GM18907 (cell line): ENCODE data around the gene WDR88.
"Not testable (repeated sequence)": the region's sequence is repeated elsewhere in the genome, so short reads cannot be mapped to it uniquely, and the experiment has no call there.

Source experiments
- ATAC-seq: cut with Tn5 transposase; IDR thresholded peaks from one replicate; pipeline ENCODE4 v1.9.1; 2021; ENCODE audit warnings: mild to moderate bottlenecking, moderate library complexity; ENCODE audit not compliant: unreplicated experiment

WDR88 gene

DNA sequence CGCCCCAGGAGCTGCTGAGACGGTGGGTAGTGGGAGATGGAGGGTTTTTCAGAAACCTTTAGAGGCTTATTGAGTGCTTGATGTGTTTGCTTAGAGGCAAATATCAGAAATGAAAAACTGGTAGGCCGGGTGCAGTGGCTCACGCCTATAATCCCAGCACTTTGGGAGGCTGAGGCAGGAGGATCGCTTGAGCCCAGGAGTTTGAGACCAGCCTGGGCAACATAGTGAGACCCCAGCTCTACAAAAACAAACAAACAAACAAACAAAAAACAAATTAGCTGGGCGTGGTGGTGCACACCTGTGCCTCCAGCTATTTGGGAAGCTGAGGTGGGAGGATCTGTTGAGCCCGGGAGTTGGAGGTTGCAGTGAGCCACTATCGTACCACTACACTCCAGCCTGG, 5.2 kb upstream of the WDR88 start:
- not testable (repeated sequence) for ATAC-seq

- no peak for ATAC-seq
Measured at GRCh38 chr19:33129901-33130300, 2.0 kb upstream of the WDR88 start.

- no peak for ATAC-seq
Measured at GRCh38 chr19:33130433-33130832, 1.5 kb upstream of the WDR88 start.

- no peak for ATAC-seq
Measured at GRCh38 chr19:33132425-33132824, 511 bp downstream of the WDR88 start.

GRCh38 chr19:33133438-33134031, 1.6 kb downstream of the WDR88 start:
- ATAC-seq: no peak

DNA sequence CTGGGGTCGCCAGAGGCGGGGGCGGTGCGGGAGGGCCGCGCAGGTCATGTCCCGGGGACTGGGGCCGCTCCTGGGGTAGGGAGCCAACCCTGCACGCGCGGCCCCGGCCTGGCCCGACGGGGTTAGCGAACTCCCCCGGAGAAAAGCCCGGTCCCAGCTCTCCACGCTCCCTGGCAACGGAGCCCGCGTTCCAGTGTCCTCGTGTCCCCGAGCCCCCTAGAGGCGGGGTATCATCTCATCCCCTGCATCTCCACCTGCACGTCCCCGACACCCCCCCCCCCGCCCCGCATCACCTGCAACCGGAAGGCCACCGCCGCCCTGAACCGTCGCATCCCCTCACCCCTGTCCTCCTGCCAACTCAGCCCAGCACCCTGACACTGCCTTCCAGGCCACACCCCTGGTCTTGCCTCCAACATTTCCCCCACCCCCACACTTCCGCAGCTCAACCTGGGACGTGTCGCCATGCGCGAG, 2.7 kb downstream of the WDR88 start:
- no peak for ATAC-seq

- no peak for ATAC-seq
Measured at GRCh38 chr19:33139165-33139564, 7.3 kb downstream of the WDR88 start.

DNA sequence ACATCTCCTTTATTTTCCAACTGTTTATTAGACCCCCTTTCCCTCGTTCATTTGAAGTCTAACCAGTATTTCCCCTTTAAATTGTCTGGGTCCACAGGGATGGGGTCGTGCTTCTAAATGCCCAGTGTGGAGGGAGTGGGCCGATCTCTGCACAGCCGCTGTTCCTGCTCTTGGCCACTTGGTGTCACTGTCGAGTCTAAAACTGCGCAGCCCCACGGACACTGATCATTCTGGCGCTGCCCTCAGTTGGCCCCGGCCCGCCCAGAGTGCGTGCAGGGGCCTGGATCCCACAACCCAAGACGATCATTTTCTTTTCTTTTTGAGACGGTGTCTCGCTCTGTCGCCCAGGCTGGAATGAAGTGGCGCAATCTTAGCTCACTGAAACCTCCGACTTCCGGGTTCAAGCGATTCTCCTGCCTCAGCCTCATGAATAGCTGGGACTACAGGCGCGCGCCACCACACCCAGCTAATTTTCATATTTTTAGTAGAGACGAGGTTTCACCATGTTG, 12.0 kb downstream of the WDR88 start:
- no peak for ATAC-seq

DNA sequence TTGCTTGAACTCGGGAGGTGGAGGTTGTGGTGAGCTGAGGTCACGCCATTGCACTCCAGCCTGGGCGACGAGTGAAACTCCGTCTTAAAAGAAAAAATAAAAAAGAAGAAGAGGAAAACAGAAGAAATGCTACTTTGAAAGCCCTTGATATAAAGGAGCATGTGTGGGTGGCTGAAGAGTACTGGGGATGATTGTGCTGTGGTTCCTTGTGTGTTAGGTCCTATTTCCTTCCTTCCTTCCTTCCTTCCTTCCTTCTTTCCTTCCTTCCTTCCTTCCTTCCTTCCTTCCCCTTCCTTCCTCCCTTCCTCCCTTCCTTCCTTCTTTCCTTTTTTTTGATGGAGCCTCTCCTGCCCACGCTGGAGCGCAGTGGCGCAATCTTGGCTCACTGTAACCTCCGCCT, 14.3 kb downstream of the WDR88 start:
- no peak for ATAC-seq

DNA sequence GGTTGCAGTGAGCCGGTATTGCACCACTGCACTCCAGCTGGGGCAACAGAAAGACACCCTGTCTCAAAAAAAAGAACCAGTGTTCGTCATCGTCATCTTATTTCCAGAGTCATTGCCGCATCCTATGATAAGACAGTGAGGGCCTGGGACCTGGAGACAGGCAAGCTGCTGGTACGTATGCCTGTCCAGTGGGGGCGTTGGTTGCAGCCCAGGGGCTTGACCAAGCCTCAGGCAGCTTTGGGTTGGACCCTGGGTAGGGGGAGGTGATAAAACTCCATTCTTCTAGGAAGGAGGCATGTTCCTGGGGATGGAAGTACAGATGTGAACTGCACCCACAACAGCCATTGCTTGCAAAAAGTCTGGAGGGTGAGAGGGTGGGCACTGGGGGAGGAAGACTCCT, 15.6 kb downstream of the WDR88 start:
- ATAC-seq: no peak

GRCh38 chr19:33150852-33151518, 19.1 kb downstream of the WDR88 start:
- ATAC-seq: no peak

GRCh38 chr19:33152176-33152575, 20.3 kb downstream of the WDR88 start:
- no peak for ATAC-seq

DNA sequence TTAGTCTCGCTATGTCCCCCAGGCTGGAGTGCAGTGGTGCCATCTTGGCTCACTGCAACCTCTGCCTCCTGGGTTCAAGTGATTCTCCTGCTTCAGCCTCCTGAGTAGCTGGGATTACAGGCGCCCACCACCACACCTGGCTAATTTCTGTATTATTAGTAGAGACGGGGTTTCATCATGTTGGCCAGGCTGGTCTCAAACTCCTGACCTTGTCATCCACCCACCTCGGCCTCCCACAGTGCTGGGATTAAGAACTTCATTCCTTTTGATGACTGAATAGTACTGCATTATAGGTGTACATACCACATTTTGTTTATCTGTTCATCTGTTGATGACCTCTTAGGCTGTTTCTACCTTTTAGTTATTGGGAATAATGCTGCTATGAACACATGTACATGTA, 20.7 kb downstream of the WDR88 start:
- not testable (repeated sequence) for ATAC-seq

DNA sequence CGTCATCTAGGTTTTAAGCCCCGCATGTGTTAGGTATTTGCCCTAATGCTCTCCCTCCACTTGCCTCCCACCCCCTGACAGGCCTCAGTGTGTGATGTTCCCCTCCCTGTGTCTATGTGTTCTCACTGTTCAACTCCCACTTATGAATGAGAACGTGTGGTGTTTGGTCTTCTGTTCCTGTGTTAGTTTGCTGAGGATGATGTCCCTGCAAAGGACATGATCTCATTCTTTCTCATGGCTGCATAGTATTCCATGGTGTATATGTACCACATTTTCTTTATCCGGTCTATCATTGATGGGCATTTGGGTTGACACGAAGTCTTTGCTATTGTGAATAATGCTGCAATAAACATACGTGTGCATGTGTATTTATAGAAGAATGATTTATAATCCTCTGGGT, 22.4 kb downstream of the WDR88 start:
- ATAC-seq: not testable (repeated sequence)

GRCh38 chr19:33156334-33156733, 24.4 kb downstream of the WDR88 start:
- ATAC-seq: no peak

DNA sequence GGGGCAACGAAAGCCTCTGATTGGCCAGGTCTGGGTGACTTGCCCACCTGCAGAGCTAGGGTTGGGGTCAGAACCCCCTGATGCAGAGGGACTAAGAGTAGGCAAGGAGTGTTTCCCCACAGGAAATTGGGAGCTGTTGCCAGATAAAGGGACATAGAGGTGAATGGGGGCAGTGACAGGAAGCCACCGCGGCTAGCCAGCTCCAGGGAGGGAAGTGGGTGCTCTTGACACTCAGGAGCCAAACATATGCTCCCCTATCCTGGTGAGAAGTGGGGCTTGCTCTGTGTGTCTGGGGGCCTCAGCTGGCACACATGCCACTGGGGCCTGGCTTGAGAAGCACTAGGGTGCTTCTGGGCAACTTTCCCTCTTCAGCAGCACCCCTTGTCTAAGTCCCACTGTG, 26.0 kb downstream of the WDR88 start:
- ATAC-seq: no peak

DNA sequence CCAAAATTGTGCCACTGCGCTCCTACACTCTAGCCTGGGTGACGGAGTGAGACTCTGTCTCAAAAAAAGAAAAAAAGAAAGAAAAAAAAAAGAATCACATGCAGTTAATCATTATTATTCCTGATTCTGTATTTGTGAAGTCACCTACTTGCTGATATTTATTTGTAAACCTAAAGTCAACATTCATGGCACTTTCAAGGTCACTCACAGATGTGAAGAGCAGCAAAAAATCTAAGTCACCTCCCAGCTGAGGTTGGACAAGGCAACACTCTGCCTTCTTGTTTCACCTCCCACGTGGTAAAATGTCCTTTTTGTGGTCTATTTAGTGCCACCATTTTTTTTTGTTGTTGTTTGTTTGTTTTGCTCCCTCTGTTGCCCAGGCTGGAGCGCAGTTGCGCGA, 26.5 kb downstream of the WDR88 start:
- ATAC-seq: no peak

DNA sequence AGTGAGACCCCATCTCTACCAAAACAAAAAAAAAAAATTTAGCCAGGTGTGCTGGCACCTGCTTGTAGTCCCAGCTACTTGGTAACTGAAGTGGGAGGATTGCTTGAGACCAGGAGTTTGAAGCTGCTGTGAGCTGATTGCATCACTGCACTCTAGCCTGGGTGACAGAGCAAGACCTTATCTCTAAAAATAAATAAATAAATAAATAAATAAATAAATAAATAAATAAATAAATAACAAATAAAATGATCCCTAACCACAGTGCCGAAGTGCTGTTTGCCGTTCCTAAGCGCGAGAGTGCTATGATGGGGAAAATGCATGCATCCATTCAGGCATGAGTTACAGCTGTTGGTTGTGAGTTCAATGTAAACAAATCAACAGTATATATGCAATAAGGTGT, 27.2 kb downstream of the WDR88 start:
- ATAC-seq: no peak

- no peak for ATAC-seq
Measured at GRCh38 chr19:33159893-33160292, 28.0 kb downstream of the WDR88 start.

GRCh38 chr19:33161201-33161600, 29.3 kb downstream of the WDR88 start:
- ATAC-seq: no peak

- no peak for ATAC-seq
Measured at GRCh38 chr19:33163481-33163880, 31.6 kb downstream of the WDR88 start.

DNA sequence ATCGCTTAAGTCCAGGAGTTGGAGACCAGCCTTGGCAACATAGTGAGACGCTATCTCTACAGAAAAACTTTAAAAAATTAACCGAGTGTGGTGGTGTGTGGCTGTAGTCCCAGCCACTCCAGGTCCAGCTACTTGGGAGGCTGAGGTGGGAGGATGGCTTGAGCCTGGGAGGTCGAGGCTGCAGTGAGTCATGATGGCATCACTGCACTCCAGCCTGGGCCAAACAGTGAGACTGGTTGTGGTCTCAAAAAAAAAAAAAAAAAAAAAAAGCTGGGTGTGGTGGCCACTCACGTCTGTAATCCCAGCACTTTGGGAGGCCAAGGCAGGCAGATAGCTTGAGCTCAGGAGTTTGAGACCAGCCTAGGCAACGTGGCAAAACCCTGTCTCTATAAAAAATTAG, 34.1 kb downstream of the WDR88 start:
- ATAC-seq: not testable (repeated sequence)

DNA sequence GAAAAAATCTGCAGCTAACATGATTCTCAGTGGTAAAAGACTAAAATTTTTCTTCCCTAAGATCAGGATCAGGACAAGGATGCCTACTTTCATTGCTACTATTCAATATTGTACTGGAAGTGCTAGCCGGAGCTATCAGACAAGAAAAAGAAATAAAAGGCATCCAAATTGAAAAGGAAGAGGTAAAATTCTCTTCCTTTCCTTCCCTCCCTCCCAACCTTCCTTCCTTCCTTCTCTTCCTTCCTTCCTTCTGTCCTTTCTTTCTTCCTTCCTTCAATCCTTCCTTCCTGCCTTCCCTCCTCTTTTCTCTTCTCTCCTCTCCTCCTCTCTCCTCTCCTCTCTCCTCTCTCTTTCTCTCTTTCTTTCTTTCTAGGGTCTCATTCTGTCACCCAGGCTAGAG, 35.5 kb downstream of the WDR88 start:
- ATAC-seq: no peak
